SH-SY5Y (cell line): Measurements from ENCODE around the gene CCDC148.

ENCODE experiments used
- GATA2 ChIP-seq: IDR thresholded peaks from 2 replicates; pipeline ENCODE4 v1.6.1; 2011; ENCODE audit warnings: mild to moderate bottlenecking, low read depth, low read length
- GATA3 ChIP-seq: IDR thresholded peaks from 2 replicates; pipeline ENCODE4 v1.6.1; 2011; ENCODE audit warnings: low read depth, mild to moderate bottlenecking, low read length, moderate library complexity

GRCh38 chr2:158300394-158300793 is 156.2 kb downstream of the CCDC148 start:
- TF ChIP-seq GATA2 (no peak), GATA3 (no peak)
